Stomach (tissue), 4 donors: ENCODE data around the gene TCF3.

ENCODE experiments used
- CTCF ChIP-seq, 7 experiments: fragments of 450-650 bp in 4 of 7; fragments of 200-600 bp in 3 of 7; sonication (generic) in 3 of 7; IDR thresholded peaks; one replicate each; pipeline ENCODE4 v1.5.1; 2016 to 2019; ENCODE audit warnings: antibody characterized with exemption in 7 of 7, control low read depth in 2 of 7, mild to moderate bottlenecking in 1 of 7
- EP300 ChIP-seq: sonication (generic); formaldehyde crosslinking; IDR thresholded peaks from one replicate; pipeline ENCODE4 v1.6.1; 2017; ENCODE audit warnings: antibody characterized with exemption
- POLR2A ChIP-seq, 4 donors: fragments of 450-650 bp; IDR thresholded peaks; one replicate each; pipeline ENCODE4 v1.6.1; 2016; ENCODE audit warnings: antibody characterized with exemption in 4 of 4, control low read depth in 2 of 4, mild to moderate bottlenecking in 1 of 4, moderate library complexity in 1 of 4
- POLR2AphosphoS5 ChIP-seq, 3 donors: sonication (generic); formaldehyde crosslinking; IDR thresholded peaks; one replicate each; pipeline ENCODE4 v1.6.1; 2016; ENCODE audit warnings: antibody characterized with exemption in 3 of 3

- TF ChIP-seq POLR2AphosphoS5 (IDR thresholded peaks at IDR 0.05) (no peak), EP300 (no peak), CTCF (IDR thresholded peaks at IDR 0.05) (no peak), POLR2A (IDR thresholded peaks at IDR 0.05) (no peak)
Observed at GRCh38 chr19:1571358-1571757, 81.1 kb downstream of the TCF3 start.
